Fibroblast of gingiva (primary cell): ENCODE results near the gene NGEF.

Source experiments
- DNase-seq: peaks from one replicate; pipeline ENCODE4 v3.0.0-alpha.2; 2011; ENCODE audit warnings: low read depth

The NGEF gene

GRCh38 chr2:232970051-232970450 is 43.0 kb downstream of the NGEF start:
- DNase-seq: no peak

GRCh38 chr2:232967474-232967873 is 45.6 kb downstream of the NGEF start:
- DNase-seq: no peak

- no peak for DNase-seq
Measured at GRCh38 chr2:232966122-232966521, 46.9 kb downstream of the NGEF start.

- no peak for DNase-seq
Measured at GRCh38 chr2:232963913-232964312, 49.1 kb downstream of the NGEF start.

GRCh38 chr2:232960862-232961261 is 52.2 kb downstream of the NGEF start:
- no peak for DNase-seq

GRCh38 chr2:232959139-232959538 is 53.9 kb downstream of the NGEF start:
- DNase-seq: no peak

DNA sequence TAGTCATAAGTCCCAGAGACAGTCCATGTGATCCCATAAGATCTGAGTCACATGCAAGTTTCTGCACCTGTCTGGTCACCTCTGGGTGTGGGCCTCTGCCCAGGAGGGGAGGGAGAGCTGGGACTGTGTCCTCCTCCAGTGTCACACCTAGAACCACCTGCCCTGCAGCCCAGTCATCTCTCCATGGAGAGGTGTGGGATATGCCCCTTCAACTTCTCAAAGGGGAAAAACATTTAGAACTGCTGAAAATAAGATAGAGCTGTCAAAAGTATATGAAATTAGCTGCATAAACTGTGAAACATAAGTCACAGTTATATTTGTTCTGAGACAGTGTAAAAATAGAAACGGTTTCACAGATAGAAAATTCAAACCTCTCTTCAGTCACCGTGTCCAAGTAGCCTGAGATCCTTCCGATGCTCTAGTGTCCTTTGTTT is 55.4 kb downstream of the NGEF start:
- no peak for DNase-seq

DNA sequence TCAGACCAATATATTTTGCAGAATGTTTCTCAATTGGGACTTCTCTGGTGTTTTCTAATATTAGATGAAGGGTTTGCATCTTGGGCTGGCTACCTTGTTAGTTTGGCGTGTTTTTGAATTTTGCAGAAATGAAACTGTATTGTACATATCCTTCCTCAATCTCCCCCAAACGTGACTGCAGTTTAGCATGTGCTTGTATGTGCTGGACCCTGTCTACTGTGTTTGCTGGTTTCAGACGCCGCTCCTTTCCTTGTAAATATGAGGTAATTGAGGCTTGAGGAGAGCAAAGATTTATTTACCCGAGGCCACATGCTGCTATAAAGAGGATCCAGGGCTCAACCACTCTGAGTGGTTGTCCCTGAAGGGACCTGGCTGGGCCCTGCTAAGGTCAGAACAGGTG is 57.2 kb downstream of the NGEF start:
- DNase-seq: no peak

DNA sequence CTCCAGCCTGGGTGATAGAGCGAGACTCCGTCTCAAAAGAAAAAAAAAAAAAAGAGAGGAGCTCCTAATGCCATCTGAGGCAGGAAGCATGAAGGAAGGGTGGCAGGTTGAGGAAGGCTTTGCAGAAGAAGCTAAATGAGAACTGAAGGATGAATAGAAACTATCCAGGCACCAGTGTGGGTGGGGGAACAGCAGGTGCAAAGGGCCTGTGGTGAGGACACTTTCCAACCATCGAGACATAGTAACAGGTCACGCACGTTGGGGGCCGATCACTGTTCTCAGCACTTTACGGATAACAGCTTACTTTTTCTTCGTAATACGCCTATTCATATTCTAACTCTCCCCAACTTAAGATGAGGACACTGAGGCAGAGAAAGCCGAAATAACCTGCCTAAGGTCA is 58.4 kb downstream of the NGEF start:
- no peak for DNase-seq

DNA sequence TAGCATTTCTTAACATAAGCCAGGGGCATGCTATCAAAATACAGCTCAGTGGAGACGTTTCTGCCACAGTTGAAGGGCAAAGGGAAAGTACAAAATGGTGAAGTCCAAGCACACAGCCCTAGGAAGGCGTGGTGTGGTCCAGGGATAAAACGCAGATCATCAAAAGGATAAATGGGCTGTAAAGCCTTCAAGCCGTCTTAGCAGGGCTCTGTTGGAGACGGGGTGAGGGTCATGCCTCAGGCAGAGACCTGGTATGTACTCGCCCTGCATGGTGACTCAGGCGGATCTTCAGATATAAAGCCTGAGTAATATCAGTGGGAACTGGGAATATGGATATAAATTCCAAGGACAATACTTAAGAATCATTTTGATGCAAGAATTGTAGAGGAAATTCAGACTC is 61.2 kb downstream of the NGEF start:
- no peak for DNase-seq

GRCh38 chr2:232951181-232951580 is 61.9 kb downstream of the NGEF start:
- no peak for DNase-seq

- no peak for DNase-seq
Measured at GRCh38 chr2:232950751-232951150, 62.3 kb downstream of the NGEF start.

DNA sequence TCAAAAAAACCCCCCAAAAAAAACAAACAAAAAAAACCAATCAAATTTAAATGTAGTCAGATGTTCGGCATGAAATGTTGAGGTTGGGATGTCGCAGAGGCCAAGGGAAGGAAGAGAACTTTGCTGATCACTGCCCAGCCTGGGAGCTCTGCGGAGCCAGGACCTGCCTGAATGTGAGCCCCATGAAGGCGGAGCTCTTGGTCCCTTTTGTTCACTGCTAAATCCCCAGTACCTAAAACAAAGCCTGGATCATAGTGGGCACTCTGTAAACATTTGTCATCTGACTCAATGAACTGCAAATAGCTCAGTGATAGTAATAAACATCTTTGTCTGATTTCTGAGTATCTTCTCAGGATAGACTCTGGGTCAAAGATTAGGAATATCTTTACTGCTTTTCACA is 64.0 kb downstream of the NGEF start:
- no peak for DNase-seq

- no peak for DNase-seq
Measured at GRCh38 chr2:232942831-232943230, 70.2 kb downstream of the NGEF start.

DNA sequence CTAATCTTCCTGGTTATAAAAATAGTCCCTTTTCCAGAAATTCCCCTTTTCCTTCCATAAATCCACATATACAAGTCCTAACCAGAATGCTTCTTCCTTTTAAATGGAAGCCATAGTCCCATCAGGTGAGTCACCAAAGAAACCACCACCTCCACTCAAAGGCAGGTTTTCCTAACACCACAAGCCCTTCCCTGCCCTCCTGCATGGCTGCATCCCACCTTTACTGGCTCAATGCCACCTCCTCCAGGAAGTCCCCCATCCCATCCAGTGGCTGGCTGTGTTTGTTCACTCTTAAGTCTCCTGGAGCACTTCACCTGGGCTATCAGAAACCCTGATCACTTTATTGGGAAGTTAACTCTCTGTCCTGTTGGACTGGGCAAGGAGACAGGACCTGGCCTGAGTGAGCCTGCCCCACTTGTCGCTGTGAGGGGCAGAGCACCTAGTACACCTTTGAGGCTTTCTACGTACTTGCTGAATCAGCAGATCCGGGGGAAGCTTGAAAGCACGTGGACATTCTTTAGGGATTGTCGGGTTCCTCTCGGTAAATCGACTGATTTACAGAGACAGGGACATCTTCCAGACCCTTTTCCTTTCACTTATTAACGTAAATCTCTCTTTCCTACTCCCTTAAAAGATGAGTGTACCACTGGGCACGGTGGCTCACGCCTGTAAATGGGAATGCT is 71.0 kb downstream of the NGEF start:
- DNase-seq: no peak

DNA sequence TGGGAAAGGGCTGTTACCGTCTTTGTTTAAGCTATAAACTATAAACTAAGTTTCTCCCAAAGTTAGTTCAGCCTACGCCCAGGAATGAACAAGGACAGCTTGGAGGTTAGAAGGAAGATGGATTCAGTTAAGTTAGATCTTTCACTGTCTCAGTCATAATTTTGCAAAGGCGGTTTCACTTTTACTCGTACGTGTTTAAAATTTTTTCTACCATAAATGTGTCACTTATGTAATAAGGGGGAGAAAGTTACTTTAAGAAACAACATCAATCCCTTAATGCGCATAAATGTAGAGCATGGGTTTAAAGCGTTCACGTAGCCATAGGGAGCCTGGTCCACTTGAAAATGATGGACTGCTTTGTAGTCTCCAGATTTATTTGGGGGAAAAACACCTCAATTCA is 71.7 kb downstream of the NGEF start:
- DNase-seq: no peak

- no peak for DNase-seq
Measured at GRCh38 chr2:232940724-232941123, 72.3 kb downstream of the NGEF start.

DNA sequence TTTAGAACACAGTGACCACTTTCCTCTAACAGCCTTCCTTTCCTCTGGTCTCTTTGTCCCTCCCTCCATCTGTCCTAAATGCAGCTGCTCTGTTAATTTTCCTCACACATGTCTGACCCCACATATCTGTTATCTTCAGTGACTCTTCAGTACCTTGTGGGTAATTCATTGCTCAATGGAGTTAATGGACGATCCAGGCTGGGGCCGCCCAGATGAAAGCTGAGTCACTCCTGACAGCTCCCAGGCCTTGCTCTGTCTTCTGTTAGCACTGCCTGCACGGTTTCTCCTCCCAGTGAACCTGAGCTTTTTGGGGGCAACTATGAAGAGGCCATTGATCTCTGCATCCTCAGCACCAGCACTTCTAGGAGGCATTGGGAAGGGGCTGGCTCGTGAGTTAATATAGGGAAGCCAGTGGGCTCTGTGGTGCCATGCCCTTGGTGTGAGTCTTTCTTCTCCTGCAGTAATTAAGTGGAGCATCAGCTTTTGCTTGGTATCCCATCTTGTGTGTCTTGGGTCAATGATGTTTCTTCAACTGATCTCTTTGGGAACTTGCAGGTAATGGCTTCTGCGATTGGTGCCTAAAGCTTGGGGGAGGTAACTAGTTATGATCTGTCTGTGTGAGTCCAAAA is 75.7 kb downstream of the NGEF start:
- no peak for DNase-seq

- DNase-seq: no peak
Measured at GRCh38 chr2:232931636-232932035, 81.4 kb downstream of the NGEF start.

- DNase-seq: no peak
Measured at GRCh38 chr2:232930059-232930400, 83.0 kb downstream of the NGEF start.

GRCh38 chr2:232929303-232930058 is 83.6 kb downstream of the NGEF start:
- no peak for DNase-seq

GRCh38 chr2:232928551-232929302 is 84.3 kb downstream of the NGEF start:
- DNase-seq: no peak
